ENCODE results near the gene KIF5B. TPM values are rescaled to one million over a fixed set of nuclear protein-coding genes. Genes with fewer than 3 reads are reported as not detected.

KIF5B gene
- total RNA-seq, 4 donors from 2014 or later: 118 to 162 (median 144) TPM

DNA sequence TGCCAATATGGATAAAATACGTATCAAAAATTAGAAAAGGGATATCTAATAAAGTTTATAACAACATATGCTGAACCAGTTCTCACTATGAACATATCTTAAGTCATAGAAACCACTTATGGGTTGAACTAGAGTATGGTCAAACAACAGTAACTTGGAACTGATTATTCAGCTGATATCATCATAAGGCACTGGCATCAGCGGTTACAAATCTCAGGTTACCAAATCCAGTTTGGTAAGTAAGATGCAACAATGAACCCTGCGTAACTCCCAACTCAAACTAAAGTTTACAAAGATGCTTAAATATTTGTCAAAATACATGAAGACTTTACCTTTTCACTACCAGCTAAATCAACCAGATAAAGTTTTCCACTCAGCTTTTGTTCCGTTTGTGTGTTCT lies 19.3 kb downstream of the KIF5B start:
- Histone ChIP-seq H3K4me1 (peaks cover 0 to 33% (median 4%) of the 10 kb centered on the region in 4 donors), H3K9me3 (no peaks in the 10 kb centered on the region), H3K27ac (no peak overlapping the region), H3K4me3 (no peak overlapping the region), H3K36me3 (peaks cover 0 to 65% (median 16%) of the 10 kb centered on the region in 3 donors), H3K27me3 (no peaks in the 10 kb centered on the region)
- 88 to 95% methylated on average over 4 of the region's 4 CpGs for WGBS, 2 donors
- TF ChIP-seq, protein P1, sequence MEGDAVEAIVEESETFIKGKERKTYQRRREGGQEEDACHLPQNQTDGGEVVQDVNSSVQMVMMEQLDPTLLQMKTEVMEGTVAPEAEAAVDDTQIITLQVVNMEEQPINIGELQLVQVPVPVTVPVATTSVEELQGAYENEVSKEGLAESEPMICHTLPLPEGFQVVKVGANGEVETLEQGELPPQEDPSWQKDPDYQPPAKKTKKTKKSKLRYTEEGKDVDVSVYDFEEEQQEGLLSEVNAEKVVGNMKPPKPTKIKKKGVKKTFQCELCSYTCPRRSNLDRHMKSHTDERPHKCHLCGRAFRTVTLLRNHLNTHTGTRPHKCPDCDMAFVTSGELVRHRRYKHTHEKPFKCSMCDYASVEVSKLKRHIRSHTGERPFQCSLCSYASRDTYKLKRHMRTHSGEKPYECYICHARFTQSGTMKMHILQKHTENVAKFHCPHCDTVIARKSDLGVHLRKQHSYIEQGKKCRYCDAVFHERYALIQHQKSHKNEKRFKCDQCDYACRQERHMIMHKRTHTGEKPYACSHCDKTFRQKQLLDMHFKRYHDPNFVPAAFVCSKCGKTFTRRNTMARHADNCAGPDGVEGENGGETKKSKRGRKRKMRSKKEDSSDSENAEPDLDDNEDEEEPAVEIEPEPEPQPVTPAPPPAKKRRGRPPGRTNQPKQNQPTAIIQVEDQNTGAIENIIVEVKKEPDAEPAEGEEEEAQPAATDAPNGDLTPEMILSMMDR (IDR thresholded peaks at IDR 0.05): no peak
- TF ChIP-seq POLR2A (IDR thresholded peaks at IDR 0.05): no peak
- no peak for TF ChIP-seq EP300 (IDR thresholded peaks at IDR 0.05)
- no peak for DNase-seq (ENCODE audit: low spot score in 2 of 2)

DNA sequence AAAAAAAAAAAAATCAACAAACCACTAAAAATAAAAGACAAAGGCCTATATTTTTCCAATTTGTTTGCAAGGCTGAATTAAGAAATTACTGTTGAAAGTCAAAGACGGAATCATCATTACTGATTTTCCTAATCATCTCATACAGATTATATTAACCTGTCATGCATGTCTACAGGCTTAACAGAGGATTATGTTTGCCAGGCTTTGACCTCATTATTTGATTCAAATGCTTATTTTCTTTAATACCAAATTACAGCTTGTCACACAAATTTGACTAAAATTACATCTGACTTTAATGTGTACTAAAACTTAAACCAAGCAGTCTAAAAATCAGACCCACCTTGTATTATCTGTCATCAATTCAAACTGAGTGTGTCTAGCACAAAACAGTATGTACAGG lies 21.2 kb downstream of the KIF5B start:
- WGBS, 2 donors: 80% methylated on average over 1 of the region's 1 CpG

DNA sequence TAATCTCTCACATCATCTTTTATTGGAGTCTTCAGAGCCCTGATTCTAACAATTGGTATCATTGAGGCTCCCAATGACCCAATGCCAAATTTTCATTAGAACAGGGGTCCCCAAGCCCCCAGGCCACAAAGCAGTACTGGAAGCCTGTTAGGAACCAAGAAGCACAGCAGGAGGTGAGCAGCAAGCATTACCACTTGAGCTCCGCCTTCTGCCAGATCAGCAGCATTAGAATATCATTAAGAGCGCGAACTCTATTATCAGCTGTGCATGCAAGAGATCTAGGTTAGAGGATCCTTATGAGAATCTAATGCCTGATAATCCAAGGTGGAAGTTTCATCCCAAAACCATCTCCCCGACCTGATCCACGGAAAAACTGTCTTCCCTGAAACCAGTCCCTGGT lies 23.1 kb downstream of the KIF5B start:
- H3K36me3 ChIP-seq: peaks cover 0 to 100% (median 16%) of the 10 kb centered on the region in 3 donors
- no peak overlapping the region for H3K4me3 ChIP-seq
- TF ChIP-seq EP300 (IDR thresholded peaks at IDR 0.05): no peak
- TF ChIP-seq, protein P1 (IDR thresholded peaks at IDR 0.05): no peak
- no peak for TF ChIP-seq POLR2A (IDR thresholded peaks at IDR 0.05)
- no peaks in the 10 kb centered on the region for H3K9me3 ChIP-seq
- 85 to 97% methylated on average over 5 of the region's 5 CpGs for WGBS, 2 donors
- no peaks in the 10 kb centered on the region for H3K27me3 ChIP-seq
- no peaks in the 10 kb centered on the region for H3K4me1 ChIP-seq
- H3K27ac ChIP-seq: no peak overlapping the region
- no peak for DNase-seq (ENCODE audit: low spot score in 2 of 2)

More for the DNA sequence above, 21.2 kb downstream of the KIF5B start:
- TF ChIP-seq POLR2A (IDR thresholded peaks at IDR 0.05) (no peak), EP300 (IDR thresholded peaks at IDR 0.05) (no peak)
- TF ChIP-seq, protein P1 (IDR thresholded peaks at IDR 0.05): no peak
- H3K9me3 ChIP-seq: no peaks in the 10 kb centered on the region
- H3K4me1 ChIP-seq: peaks cover 0 to 14% (median 0%) of the 10 kb centered on the region in 4 donors
- H3K4me3 ChIP-seq: no peak overlapping the region
- no peak overlapping the region for H3K27ac ChIP-seq
- DNase-seq (ENCODE audit: low spot score in 2 of 2): no peak
- H3K36me3 ChIP-seq: peaks cover 0 to 83% (median 16%) of the 10 kb centered on the region in 3 donors
- H3K27me3 ChIP-seq: no peaks in the 10 kb centered on the region

DNA sequence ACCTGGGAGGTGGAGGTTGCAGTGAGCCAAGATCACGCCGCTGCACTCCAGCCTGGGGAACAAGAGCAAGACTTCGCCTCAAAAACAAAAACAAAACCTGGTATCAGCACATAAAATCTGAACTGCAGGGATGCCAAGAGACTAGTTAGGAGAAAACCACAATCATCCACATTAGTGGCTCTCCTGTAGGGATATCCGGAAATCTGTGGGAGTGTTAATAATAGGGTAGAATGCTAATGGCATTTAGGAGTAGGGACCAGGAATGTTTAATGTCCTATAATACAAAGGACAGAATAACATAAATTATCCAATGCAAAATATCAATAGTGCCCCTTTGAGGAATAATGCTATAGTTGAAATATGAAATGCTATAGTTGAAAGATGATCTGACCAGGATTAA lies 24.3 kb downstream of the KIF5B start:
- DNase-seq (ENCODE audit: low spot score in 2 of 2): no peak
- no peak overlapping the region for H3K4me3 ChIP-seq
- no peaks in the 10 kb centered on the region for H3K27me3 ChIP-seq
- TF ChIP-seq POLR2A (IDR thresholded peaks at IDR 0.05) (no peak), EP300 (IDR thresholded peaks at IDR 0.05) (no peak)
- TF ChIP-seq, protein P1 (IDR thresholded peaks at IDR 0.05): no peak
- peaks cover 3 to 100% (median 16%) of the 10 kb centered on the region in 3 donors for H3K36me3 ChIP-seq
- WGBS, 2 donors: 91 to 95% methylated on average over 4 of the region's 4 CpGs
- H3K9me3 ChIP-seq: no peaks in the 10 kb centered on the region
- no peak overlapping the region for H3K27ac ChIP-seq
- no peaks in the 10 kb centered on the region for H3K4me1 ChIP-seq

DNA sequence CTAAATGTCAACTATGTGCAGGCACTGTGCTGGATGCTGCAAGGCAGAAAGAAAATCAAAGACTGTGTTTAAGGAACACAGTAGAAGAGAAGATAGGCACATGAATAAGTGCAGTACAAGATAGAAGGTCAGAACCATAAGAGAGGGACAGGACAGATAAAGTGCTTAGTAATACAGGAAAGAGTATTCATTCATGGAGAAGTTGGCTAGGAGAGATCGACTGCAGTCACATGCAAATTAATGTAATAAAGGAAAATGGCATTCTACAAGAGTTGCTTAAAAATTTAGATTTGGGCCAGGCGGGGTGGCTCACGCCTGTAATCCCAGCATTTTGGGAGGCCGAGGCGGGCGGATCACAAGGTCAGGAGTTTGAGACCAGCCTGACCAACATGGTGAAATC lies 24.8 kb downstream of the KIF5B start:
- no peak for TF ChIP-seq POLR2A (IDR thresholded peaks at IDR 0.05)
- TF ChIP-seq EP300 (IDR thresholded peaks at IDR 0.05): no peak
- TF ChIP-seq, protein P1 (IDR thresholded peaks at IDR 0.05): no peak
- Histone ChIP-seq H3K27me3 (no peaks in the 10 kb centered on the region), H3K27ac (no peak overlapping the region), H3K9me3 (no peaks in the 10 kb centered on the region), H3K4me1 (no peaks in the 10 kb centered on the region), H3K36me3 (peaks cover 3 to 100% (median 16%) of the 10 kb centered on the region in 3 donors), H3K4me3 (no peak overlapping the region)
- DNase-seq (ENCODE audit: low spot score in 2 of 2): no peak
- WGBS, 2 donors: 90 to 95% methylated on average over 6 of the region's 6 CpGs
